HG02981 (cell line): ENCODE measurements around the gene CEP85L.

Source experiments
- ATAC-seq: cut with Tn5 transposase; IDR thresholded peaks from one replicate; pipeline ENCODE4 v1.9.1; 2021; ENCODE audit warnings: mild to moderate bottlenecking, moderate library complexity; ENCODE audit not compliant: unreplicated experiment

CEP85L gene

DNA sequence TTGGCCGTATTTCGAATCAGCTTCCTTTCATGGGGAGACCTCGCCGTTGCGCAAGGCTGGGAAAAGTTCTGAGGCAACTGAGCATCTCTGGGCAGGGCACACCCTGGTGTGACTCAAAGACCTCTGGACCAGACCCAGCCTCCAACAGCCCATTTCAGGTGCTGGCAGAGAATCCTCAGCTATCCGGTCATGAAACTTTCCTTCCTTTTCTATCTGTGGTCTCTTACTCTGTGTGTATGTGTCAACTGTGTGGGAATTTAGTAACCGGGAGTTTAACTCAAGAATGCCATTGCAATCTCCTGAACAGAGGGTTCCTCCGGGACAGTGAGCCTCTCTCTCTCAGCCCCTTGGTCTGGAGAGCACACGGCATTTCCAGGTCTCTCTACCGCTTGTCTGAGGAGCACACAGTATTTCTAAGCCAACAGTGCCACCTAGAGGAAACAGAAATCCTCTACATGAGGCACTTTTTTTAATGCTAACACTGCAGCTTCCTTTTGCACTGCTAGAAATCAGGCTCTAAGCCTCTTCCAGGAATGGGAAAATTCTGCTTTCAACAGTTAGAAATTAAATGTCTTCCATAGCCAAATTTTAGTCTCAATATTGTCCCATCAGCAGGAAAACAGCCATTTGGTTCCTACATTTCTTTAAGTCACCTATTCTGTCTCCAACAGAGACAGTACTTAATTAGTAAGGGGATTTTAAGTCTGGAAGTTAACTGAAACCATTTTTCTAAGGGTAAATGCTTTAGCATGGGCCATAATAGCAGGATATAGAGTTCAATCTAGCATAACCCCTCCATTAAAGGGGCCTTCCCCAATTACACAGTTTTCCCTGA, 70.6 kb downstream of the CEP85L start:
- ATAC-seq, result peak; percentile 59

DNA sequence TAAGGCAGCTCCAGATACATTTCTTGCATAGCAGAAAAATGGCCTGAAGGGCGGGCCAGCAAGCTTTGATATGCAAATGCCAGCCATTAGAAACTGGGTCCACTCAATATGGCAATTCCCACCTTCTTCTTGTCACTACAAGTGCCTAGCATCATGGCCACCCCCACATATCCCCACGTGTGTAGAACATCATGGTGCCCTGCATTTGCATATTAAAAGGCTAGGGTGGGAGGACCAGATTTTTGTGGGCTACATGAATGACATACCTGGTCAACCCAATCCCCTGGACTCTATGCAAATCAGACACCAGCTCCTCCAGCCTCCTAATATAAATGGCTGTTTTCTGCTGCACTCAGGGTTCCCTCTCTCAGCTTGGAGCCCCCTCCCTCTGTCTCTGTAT, 71.6 kb downstream of the CEP85L start:
- ATAC-seq, result no peak

DNA sequence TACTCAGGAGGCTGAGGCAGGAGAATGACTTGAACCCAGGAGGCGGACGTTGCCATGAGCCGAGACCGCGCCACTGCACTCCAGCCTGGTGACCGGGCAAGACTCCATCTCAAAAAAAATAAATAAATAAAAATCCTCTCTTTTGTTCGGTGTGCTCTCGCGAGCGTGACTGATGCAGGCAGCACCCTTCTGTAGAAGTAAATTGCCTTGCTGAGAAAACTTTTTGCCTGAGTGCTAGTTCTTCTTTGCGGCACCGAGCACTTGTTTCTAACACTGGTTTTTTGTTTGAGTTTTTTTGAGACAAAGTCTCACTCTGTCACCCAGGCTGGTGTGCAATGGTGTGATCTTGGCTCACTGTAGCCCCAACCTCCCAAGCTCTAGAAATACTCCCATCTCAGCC, 72.8 kb downstream of the CEP85L start:
- no peak for ATAC-seq

DNA sequence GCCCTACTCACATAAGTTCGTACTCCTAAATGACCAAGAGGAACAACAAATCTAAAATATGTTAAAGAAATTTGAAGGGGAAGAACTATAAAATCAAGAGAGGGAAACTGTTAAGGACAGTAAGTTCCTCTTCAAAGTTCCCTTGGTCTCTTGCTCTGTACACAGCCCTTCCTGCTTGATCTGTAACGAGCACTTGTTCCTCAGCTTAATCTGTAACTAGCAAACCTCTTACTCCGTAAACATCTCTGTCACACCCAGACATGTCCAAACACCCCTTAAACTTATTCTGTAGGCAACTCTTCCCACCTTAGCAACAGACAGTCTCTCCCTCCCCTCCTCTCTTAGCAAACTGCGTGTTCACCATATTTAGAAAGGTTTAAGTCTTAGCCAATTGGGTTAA, 73.4 kb downstream of the CEP85L start:
- ATAC-seq, result no peak

DNA sequence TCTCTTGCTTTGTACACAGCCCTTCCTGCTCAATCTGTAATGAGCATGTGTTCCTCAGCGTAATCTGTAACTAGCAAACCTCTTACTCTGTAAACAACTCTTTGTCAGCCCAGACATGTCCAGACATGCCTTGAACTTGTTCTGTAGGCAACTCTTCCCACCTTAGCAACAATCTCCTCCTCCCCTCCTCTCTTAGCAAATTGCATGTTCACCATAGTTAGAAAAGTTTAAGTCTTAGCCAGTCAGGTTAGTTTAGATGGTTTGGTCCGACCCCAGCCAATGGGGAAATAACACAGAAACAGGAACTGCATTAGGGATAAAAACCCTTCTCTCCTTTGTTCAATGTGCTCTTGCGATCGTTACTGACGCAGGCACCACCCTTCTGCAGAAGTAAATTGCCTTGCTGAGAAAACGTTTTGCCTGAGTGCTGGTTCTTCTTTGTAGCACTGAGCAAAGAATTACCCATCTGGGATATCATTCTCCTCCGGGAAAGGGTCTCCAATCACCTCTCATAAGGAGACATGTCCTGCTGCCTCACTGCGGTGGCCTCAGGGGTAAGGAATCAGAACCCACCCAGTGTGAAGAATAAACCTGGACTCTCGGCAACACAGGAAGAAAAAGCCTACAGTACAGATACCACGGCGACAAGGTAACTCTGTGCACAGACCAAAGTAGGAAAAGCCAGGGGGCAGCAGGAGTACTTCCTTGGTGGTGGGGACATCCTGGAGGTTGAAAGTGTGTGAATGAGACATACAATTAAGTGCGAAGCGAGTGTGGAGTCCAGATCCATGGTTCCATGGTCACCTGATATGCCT, 77.1 kb downstream of the CEP85L start:
- ATAC-seq, result no peak

DNA sequence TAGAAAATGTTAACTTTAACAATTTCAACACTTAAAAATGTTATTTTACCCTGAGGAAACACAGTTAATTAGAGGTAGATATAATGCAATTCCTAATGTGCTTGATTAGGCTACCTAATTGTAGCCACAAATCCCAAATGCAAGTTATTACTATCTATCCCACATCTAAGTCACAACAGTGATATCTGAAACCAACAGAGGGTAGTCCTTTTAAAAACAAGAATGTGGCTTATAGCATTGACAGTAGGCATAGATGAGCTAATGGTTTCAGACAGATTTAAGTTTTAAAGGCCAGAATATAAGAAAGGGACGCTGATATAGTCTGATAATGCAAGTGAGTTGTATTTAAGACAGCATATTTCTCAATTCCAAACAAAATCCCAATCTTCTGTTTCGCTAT, 80.3 kb downstream of the CEP85L start:
- ATAC-seq, result no peak

DNA sequence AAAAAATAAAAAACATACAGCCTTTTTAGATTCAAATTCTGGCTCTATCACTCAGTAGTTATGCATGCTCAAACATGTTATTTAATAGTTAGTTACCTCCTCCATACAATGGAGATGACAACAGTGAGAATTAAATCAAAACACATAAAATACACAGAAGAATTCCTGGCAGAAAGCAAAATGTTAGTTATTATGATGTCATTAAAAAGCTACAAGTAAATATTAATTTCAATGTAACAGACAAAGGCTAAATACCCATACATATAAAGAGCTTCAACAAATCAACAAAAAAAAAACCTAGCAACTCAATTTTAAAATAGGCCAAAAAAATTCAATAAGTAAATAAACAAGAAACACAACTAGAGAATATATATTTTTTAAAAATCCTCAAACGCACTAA, 81.9 kb downstream of the CEP85L start:
- no peak for ATAC-seq

DNA sequence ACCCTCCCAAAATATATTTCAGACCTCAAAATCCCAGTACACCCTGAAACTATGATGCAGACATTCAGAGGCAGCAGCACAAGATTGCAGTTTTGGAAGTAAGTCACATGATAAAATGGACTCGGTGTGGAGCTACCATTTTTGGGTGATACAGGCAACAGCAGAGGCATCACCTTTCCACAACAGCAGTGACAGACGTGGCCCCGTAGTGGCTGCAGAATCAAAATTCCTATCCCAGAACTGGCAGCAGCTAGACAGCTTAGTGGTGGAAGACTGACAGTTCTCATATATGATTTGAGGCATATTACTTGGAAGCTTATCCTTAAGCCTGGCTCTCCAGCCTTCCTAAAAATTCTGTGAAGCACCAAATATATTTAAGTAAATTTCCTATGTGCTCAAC, 83.4 kb downstream of the CEP85L start:
- ATAC-seq, result no peak

DNA sequence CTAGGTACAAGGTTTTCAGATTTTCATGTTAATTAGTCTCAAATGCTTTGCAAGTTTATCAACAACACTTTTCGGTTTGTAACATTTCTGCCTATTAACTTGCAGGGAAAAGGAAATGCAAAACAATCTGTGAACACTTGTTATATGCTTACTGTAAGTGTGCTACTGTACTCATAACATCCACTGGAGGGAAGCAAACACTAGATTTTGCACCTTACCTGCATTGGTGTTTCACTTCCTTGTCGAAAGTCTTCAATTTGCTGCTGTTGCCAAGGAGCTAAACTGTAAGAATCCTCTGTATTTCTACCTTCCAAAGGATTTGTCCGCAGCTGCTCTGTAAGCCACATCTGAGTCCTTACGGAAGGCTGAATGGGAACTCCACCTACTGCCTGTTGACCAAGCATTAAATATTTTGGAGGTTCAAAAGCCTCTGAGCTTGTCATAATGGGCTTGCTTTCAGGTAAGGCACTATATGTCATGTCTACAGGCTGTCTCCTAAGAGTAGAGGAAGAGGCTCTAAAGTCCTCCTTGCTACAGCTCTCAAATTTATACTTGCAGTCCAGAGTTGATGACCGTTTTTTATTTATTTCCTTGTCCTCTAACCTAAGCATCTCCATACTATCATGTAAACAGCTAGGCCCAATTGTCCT, 86.0 kb downstream of the CEP85L start:
- peak; percentile 98 for ATAC-seq

DNA sequence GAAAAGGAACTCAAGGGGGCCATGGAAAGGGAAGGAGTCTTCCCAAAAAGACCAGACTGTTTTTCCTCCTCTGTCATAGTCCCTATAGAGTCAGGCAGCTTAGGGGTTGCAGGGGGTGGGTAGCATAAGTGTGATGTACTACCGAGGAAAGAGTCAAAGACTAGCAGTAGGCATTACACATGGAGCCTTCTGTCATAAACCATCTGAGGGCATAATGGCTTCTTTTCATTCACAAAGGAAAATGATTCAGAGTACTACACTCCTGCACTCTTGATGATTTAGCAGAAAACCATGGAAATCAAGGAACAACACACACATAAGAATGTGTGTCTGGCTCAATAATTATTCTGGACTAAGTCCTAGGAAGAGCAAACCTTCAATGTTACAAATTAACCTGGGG, 88.4 kb downstream of the CEP85L start:
- ATAC-seq, result no peak

DNA sequence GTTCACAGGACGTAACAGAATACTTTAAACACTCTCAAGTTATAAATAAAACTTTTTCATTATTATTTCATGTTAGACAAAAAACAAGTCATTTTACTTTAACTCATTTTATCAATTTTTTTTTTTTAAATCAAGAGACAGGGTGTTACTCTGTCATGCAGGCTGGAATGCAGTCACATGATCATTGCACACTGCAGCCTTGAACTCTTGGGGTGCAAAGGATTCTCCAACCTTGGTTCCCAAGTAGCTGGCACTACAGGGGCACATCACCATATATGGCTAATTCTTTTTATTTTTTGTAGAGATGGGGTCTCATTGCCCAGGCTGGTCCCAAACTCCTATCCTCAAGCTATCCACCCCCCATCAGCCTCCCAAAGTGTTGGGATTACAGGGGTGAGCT, 89.1 kb downstream of the CEP85L start:
- no peak for ATAC-seq

DNA sequence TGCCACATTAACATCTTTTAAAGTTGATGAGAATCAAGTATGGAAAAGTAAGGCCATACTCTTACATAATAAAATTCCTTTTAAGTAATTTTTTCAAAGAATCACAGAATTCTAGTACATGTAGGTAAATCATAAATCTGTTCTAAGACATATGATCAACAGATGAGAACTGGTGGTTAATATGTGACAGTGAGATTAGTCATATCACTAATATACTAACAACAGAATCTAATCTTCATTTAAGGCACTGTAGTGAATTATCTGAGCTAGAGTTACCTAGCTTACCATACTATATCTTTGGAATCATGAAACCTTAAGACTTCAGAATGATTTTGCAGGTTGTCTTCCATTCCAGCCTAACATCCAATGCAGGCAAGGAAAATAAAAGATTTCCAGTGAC, 91.7 kb downstream of the CEP85L start:
- ATAC-seq, result peak; percentile 85

DNA sequence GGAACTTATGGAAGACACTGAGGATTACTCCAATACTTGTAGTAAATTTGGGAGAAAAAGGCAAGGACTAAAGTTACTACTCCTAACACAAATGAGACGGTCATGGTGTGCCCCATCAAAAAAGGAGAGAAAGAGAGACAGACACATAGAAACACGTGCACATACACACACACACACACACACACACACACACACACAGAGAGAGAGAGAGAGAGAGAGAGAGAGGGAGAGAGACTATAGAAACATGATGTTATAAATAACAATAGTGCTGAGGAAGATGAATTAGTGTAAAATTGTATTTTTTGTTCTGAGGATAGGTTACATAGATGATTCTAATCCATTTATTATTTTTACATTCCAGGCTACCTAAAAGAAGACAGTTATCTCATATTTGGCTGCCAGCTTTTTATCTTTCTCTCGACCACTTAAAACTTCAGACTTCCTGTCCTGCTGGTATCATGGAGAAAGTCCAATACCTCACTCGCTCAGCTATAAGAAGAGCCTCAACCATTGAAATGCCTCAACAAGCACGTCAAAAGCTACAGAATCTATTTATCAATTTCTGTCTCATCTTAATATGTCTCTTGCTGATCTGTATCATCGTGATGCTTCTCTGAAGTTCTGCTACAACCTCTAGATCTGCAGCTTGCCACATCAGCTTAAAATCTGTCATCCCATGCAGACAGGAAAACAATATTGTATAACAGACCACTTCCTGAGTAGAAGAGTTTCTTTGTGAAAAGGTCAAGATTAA, 92.8 kb downstream of the CEP85L start:
- peak; percentile 70 for ATAC-seq

DNA sequence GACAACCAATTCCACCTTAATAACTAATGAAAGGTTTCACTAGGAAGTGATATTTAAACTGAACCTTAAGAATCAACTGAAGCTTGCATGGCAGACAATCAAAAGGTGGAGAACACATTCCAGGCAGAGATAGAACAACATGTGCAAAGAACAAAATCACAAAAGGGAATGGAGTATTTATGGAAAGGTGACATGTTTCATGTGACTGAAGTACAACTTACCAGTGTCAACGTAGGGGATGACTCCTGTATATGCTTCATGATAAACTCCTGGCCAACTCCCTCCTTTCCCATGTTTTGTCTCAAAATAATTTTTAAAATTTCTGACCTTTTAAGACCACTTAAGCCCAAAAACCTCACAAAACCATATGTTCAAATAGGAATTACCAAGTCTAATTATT, 96.7 kb downstream of the CEP85L start:
- no peak for ATAC-seq

DNA sequence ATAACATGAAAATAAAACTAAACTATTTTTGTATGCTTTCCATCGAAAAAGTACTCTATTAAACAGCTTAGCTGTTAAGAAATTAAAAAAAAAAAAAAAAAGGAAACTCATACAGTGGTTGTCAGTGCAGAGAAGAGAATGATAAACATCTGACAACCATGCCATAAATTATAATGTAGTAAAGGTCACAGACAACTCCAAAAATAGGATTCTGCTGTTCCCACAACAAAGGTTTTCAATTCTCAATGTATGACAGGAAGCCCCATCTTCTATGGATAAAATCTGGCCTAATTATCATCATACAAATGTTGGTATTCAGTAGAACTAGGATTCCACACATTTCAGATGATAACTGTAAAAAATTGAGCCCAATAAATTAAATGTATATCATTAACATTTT, 98.3 kb downstream of the CEP85L start:
- ATAC-seq, result no peak

DNA sequence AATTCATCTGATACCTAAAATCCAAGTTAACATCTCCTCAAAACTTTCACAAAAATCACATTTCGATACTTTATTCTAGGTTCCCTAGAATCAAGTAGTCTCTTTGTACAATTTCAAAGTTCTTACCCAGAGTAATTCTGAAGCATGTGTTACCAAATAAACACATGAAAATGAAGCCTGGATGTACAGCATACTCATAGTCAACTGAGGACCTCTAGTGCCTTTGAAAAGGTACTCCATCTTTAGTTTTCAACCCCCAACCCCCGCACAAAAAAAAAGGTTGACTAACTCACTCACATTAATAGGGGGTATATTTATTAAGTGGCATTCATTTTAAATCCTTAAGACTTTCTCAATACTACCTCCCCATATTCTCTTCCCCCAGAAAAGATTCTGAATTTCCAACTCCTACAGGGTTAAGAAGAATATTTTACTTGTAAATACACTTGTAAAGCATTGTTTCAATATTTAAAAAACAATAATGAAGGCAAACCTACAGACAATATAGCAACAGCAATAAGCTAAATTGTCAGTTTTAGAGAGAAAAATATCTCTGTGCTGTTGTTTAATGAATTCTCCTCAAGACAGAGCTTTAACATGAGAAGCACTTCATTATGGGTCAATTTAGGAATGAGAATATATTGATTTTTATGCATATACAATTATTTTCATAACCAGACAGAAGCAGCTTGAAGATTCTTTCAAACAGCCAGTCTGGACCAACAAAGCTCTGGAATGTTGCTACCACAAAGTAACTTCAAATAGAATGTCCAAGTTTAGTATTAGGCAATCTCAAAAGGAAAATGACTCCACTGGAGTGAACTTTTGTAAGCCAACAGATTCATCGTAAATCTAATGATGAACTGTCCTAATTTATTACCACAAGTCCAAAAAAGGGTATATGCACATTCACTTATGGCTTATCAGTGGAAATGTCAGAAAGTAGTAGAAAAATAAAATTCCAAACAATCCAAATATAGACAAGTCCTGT, 100.0 kb downstream of the CEP85L start:
- peak; percentile 95 for ATAC-seq

DNA sequence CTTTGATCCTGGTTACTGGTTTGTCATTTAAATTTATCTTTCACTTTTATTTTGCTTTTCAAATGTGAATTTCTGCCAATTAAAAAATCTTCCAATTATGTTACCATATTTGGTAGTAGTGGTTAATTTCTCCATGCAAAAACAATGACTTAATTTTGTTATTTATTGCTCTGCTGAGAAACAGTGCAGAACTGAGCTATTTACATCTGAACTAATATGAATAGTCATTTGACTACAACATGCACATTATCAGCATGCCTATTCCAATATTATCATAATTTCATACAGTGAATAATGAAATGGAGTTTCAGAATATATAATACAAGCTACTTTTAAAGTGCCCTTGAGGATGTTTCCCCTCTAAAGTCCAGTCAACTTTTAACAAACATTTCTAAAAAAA, 102.8 kb downstream of the CEP85L start:
- no peak for ATAC-seq

DNA sequence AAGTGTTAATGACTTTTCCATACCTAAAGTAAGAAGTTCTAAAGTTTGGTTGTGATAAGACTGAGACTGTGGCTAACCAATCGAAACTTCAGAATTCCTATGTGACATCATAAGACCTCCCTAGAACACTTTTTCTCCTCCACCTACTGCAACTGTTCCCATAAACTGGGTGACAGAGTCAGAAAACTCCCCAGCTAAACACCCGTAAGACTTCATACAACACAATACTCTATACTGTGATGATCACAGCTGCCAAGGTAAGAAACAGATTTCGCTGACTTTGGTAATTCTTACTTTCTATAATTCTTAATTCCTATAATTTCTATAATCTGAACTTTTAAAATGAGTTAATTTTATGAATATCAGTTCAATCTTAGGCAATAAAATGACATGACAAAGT, 103.3 kb downstream of the CEP85L start, which contains the start of gene PLN:
Gene PLN, plus strand, starts transcription at position 161 of the 400 bp plus-strand sequence. CDS start 10,626 bp downstream, outside the sequence.
- ATAC-seq, result no peak

DNA sequence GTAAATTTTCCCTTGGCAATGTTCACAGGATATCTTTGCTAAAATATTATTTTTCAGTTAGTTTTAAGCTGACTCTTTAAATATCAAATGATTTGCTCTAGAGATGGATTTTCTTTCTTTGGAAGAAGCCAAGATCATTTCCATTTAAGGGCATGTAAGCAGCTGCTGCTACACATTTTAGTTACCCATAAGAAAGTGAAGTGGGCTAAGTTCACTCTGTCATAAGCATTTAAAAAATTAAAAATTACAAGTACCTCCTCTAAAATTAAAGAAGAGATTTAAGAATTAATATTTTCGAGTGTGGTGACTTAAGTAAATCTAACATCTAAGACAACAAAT, 104.5 kb downstream of the CEP85L start:
- no peak for ATAC-seq
